Astrocyte (in vitro differentiated cells and primary cell): Measurements from ENCODE around the gene MFN2. TPM values are rescaled to one million over a fixed set of nuclear protein-coding genes. Genes with fewer than 3 reads are reported as not detected.
A peak's percentile ranks its signal among the peaks of the same experiment; 100 is the strongest.

Experiments
- DNase-seq: peaks from one replicate; pipeline ENCODE4 v3.0.0-alpha.2; 2010; ENCODE audit warnings: low read depth
- FAIRE-seq: peaks from 2 replicates; lab custom pipeline; 2011; peaks lifted over from hg19 to GRCh38; lab: Jason Lieb, UNC
- H2AFZ ChIP-seq: 2 replicates; pipeline ENCODE4 v1.6.0; 2012; ENCODE audit warnings: low read depth, low read length, inconsistent platforms
- H3K27ac ChIP-seq: 2 replicates; pipeline ENCODE4 v1.5.1; 2011; ENCODE audit warnings: low read depth, low read length, inconsistent platforms
- H3K27me3 ChIP-seq: 2 replicates; pipeline ENCODE4 v1.6.0; 2011; ENCODE audit warnings: low read length, inconsistent platforms; ENCODE audit not compliant: insufficient read depth
- H3K36me3 ChIP-seq: 2 replicates; pipeline ENCODE4 v1.5.1; 2011; ENCODE audit warnings: low read length, inconsistent platforms; ENCODE audit not compliant: insufficient read depth
- H3K4me1 ChIP-seq: 2 replicates; pipeline ENCODE4 v1.5.1; 2011; ENCODE audit warnings: low read length, inconsistent platforms; ENCODE audit not compliant: insufficient read depth
- H3K4me2 ChIP-seq: 2 replicates; pipeline ENCODE4 v1.6.0; 2012; ENCODE audit warnings: low read length, inconsistent platforms
- H3K4me3 ChIP-seq: 2 replicates; pipeline ENCODE4 v1.5.1; 2011; ENCODE audit warnings: low read depth, mild to moderate bottlenecking, low read length, inconsistent platforms; ENCODE audit not compliant: insufficient read depth
- H3K79me2 ChIP-seq: 2 replicates; pipeline ENCODE4 v1.6.0; 2012; ENCODE audit warnings: mild to moderate bottlenecking, low read length, inconsistent platforms; ENCODE audit not compliant: insufficient read depth
- H3K9ac ChIP-seq: 2 replicates; pipeline ENCODE4 v1.6.0; 2012; ENCODE audit warnings: mild to moderate bottlenecking, low read length, inconsistent platforms
- H3K9me3 ChIP-seq: 2 replicates; pipeline ENCODE4 v1.5.1; 2012; ENCODE audit warnings: low read depth, mild to moderate bottlenecking, low read length, inconsistent platforms; ENCODE audit not compliant: insufficient read depth
- H4K20me1 ChIP-seq: 2 replicates; pipeline ENCODE4 v1.6.0; 2012; ENCODE audit warnings: low read length, inconsistent platforms; ENCODE audit not compliant: insufficient read depth
- H3K27ac Mint-ChIP-seq: one replicate; pipeline ENCODE4 v1.8.0; 2021; ENCODE audit warnings: mild to moderate bottlenecking, mixed read lengths; ENCODE audit not compliant: unreplicated experiment
- H3K27me3 Mint-ChIP-seq: one replicate; pipeline ENCODE4 v1.8.0; 2021; ENCODE audit warnings: low read depth, mixed read lengths; ENCODE audit not compliant: unreplicated experiment
- H3K36me3 Mint-ChIP-seq: one replicate; pipeline ENCODE4 v1.8.0; 2021; ENCODE audit warnings: low read depth, mixed read lengths; ENCODE audit not compliant: unreplicated experiment
- H3K4me1 Mint-ChIP-seq: one replicate; pipeline ENCODE4 v1.8.0; 2021; ENCODE audit warnings: low read depth, mixed read lengths; ENCODE audit not compliant: unreplicated experiment
- H3K4me3 Mint-ChIP-seq: one replicate; pipeline ENCODE4 v1.8.0; 2021; ENCODE audit warnings: mild to moderate bottlenecking, moderate library complexity, mixed read lengths; ENCODE audit not compliant: unreplicated experiment
- H3K9me3 Mint-ChIP-seq: one replicate; pipeline ENCODE4 v1.8.0; 2021; ENCODE audit warnings: mild to moderate bottlenecking, mixed read lengths; ENCODE audit not compliant: unreplicated experiment
- EZH2 ChIP-seq: IDR thresholded peaks from 2 replicates; pipeline ENCODE4 v1.6.1; 2012; ENCODE audit warnings: mild to moderate bottlenecking, low read length, inconsistent platforms; ENCODE audit not compliant: insufficient read depth
- total RNA-seq: library from RNA; stranded (reverse); gene quantifications from 2 replicates; pipeline ENCODE4 v1.2.1, GENCODE V29; 2021
- TF ChIP-seq, protein P1 (sequence below): IDR thresholded peaks from 2 replicates; pipeline ENCODE4 v1.5.1; 2011; ENCODE audit warnings: low read depth, mild to moderate bottlenecking, inconsistent platforms, low read length, moderate library complexity; ENCODE audit not compliant: insufficient read depth

The MFN2 gene
- total RNA-seq, 1 donor from 2014 or later, result 75.5 TPM

DNA sequence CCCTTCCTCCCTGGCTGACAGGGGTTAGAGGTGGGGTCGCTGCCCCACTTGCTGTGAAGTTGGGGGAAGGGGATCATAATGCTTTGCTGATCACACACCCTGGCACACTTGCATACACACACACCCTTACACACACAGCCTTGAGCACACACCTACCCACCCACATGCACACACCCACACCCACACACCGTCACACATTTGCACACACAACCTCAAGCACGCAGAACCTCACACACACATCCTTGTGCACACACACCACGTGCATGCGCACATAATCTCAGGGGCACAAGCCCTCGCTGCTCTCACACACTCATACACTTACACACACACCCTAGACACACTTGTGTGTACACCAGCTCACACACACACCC lies 66.5 kb downstream of the MFN2 start:
- Mint-ChIP-seq H3K27ac (no peak overlapping the region), H3K4me3 (no peak overlapping the region), H3K9me3 (peaks cover 2% of the 10 kb centered on the region), H3K4me1 (peaks cover 5% of the 10 kb centered on the region), H3K36me3 (no peaks in the 10 kb centered on the region), H3K27me3 (peaks cover 10% of the 10 kb centered on the region)
- Histone ChIP-seq H2AFZ (no peak overlapping the region), H3K9ac (no peak overlapping the region), H3K27me3 (peaks cover 9% of the 10 kb centered on the region), H3K27ac (no peak overlapping the region), H3K4me3 (no peak overlapping the region), H3K4me2 (peak overlapping the region; percentile 48), H3K36me3 (no peaks in the 10 kb centered on the region), H3K4me1 (peaks cover 8% of the 10 kb centered on the region), H3K79me2 (no peaks in the 10 kb centered on the region), H3K9me3 (no peaks in the 10 kb centered on the region), H4K20me1 (no peaks in the 10 kb centered on the region)
- no peak for FAIRE-seq
- TF ChIP-seq EZH2, result no peak
- TF ChIP-seq, protein P1, sequence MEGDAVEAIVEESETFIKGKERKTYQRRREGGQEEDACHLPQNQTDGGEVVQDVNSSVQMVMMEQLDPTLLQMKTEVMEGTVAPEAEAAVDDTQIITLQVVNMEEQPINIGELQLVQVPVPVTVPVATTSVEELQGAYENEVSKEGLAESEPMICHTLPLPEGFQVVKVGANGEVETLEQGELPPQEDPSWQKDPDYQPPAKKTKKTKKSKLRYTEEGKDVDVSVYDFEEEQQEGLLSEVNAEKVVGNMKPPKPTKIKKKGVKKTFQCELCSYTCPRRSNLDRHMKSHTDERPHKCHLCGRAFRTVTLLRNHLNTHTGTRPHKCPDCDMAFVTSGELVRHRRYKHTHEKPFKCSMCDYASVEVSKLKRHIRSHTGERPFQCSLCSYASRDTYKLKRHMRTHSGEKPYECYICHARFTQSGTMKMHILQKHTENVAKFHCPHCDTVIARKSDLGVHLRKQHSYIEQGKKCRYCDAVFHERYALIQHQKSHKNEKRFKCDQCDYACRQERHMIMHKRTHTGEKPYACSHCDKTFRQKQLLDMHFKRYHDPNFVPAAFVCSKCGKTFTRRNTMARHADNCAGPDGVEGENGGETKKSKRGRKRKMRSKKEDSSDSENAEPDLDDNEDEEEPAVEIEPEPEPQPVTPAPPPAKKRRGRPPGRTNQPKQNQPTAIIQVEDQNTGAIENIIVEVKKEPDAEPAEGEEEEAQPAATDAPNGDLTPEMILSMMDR, result no peak
- no peak for DNase-seq

DNA sequence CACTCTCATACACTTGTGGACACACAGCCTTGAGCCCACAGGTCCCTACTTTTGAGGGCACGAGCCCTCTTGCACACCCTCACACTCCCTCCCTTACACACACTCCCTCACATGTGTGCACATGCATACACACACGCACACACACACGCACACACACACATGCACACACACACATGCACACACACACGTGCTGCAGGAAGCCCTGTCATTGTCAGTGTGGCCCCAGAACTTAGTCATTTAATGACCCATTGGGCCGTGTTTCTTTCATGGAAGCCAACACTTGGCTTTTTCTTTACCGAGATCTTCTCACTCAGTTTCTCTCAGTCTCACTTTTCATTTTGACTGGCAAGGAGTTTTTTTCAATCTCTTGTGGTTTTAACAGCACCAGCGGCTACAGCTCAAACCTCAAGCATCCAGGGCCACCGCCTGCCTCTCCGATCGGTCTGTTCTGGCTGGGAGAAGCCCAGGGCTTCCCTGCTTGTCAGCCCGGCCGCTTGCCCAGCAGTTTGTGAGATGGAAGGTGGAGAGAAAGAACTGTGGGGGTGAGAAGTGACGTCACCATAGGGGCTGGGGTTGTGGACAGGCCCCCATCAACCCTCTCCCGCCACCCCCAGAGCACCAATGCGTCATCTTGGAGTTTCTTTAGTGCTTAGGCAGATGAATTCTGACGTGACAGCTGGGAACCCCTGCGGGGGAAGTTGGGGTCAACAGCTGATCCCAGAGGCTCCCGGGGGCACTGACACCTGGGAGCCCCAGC lies 67.1 kb downstream of the MFN2 start:
- peak overlapping the region; percentile 48 for H3K4me2 ChIP-seq
- H3K9ac ChIP-seq, result no peak overlapping the region
- peaks cover 10% of the 10 kb centered on the region for H3K4me1 Mint-ChIP-seq
- H3K4me3 ChIP-seq, result no peak overlapping the region
- H3K4me1 ChIP-seq, result peaks cover 13% of the 10 kb centered on the region
- peaks cover 10% of the 10 kb centered on the region for H3K27me3 Mint-ChIP-seq
- H3K36me3 Mint-ChIP-seq, result no peaks in the 10 kb centered on the region
- peak; percentile 82 for DNase-seq
- H3K36me3 ChIP-seq, result no peaks in the 10 kb centered on the region
- no peak overlapping the region for H2AFZ ChIP-seq
- H3K9me3 Mint-ChIP-seq, result peaks cover 2% of the 10 kb centered on the region
- H3K9me3 ChIP-seq, result no peaks in the 10 kb centered on the region
- peaks cover 9% of the 10 kb centered on the region for H3K27me3 ChIP-seq
- no peak overlapping the region for H3K4me3 Mint-ChIP-seq
- TF ChIP-seq, protein P1, result no peak
- TF ChIP-seq EZH2, result no peak
- H3K79me2 ChIP-seq, result no peaks in the 10 kb centered on the region
- H3K27ac ChIP-seq, result no peak overlapping the region
- H3K27ac Mint-ChIP-seq, result no peak overlapping the region
- FAIRE-seq, result no peak
- H4K20me1 ChIP-seq, result no peaks in the 10 kb centered on the region

DNA sequence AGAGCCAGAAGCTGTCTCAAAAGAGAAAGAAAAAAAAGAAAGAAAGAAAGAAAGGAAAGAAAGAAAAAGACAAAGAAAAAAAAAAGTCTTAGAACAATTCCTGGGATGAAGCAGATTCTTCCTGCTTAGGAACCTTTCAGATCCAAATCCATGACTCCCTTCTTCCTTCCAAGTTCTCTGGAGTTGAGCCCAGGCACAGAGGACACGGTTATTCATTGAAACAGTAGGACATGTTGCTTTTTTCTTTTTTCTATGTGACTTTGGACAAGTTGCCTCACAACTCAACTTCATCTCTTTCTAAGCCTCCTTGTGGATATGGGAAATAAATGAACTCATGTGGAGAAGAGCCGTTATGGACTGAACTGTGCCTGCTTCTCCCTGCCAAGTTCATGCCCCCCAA lies 68.1 kb downstream of the MFN2 start:
- Mint-ChIP-seq H3K4me3 (no peak overlapping the region), H3K4me1 (peaks cover 15% of the 10 kb centered on the region), H3K36me3 (no peaks in the 10 kb centered on the region), H3K27ac (no peak overlapping the region), H3K27me3 (peaks cover 10% of the 10 kb centered on the region), H3K9me3 (peaks cover 2% of the 10 kb centered on the region)
- Histone ChIP-seq H2AFZ (no peak overlapping the region), H3K4me1 (peaks cover 15% of the 10 kb centered on the region), H3K4me3 (no peak overlapping the region), H3K79me2 (no peaks in the 10 kb centered on the region), H3K9me3 (no peaks in the 10 kb centered on the region), H3K36me3 (no peaks in the 10 kb centered on the region), H3K27ac (no peak overlapping the region), H4K20me1 (no peaks in the 10 kb centered on the region), H3K9ac (no peak overlapping the region), H3K27me3 (peaks cover 9% of the 10 kb centered on the region), H3K4me2 (no peak overlapping the region)
- no peak for FAIRE-seq
- TF ChIP-seq, protein P1, result no peak
- TF ChIP-seq EZH2, result no peak
- DNase-seq, result no peak
